ENCODE measurements around the gene CA12.

CA12 gene

GRCh38 chr15:63385911-63386531 lies 4.4 kb upstream of the CA12 start:
- peaks cover 28% of the 10 kb centered on the region for H3K4me1 ChIP-seq (ENCODE audit: insufficient read depth, poor library complexity, severe bottlenecking)
- no peak for TF ChIP-seq CTCF (IDR thresholded peaks at IDR 0.05; ENCODE audit: poor library complexity, severe bottlenecking)
- no peak overlapping the region for H3K4me3 ChIP-seq (ENCODE audit: severe bottlenecking)
- DNase-seq (ENCODE audit: low spot score), result peak; percentile 92
- H3K27me3 ChIP-seq (ENCODE audit: insufficient read depth, poor library complexity, severe bottlenecking), result no peaks in the 10 kb centered on the region
- peak overlapping the region; percentile 59 for H3K27ac ChIP-seq (ENCODE audit: poor library complexity, severe bottlenecking)
- peak; percentile 66 for ATAC-seq (ENCODE audit: low read depth)
- no peaks in the 10 kb centered on the region for H3K36me3 ChIP-seq (ENCODE audit: low read depth)
- H3K9me3 ChIP-seq (ENCODE audit: severe bottlenecking), result peaks cover 1% of the 10 kb centered on the region

GRCh38 chr15:63384906-63385305 lies 3.3 kb upstream of the CA12 start:
- Histone ChIP-seq H3K36me3 (ENCODE audit: low read depth) (no peaks in the 10 kb centered on the region), H3K27ac (ENCODE audit: poor library complexity, severe bottlenecking) (peak overlapping the region; percentile 59), H3K4me1 (ENCODE audit: insufficient read depth, poor library complexity, severe bottlenecking) (peaks cover 35% of the 10 kb centered on the region), H3K9me3 (ENCODE audit: severe bottlenecking) (peaks cover 1% of the 10 kb centered on the region), H3K27me3 (ENCODE audit: insufficient read depth, poor library complexity, severe bottlenecking) (no peaks in the 10 kb centered on the region), H3K4me3 (ENCODE audit: severe bottlenecking) (no peak overlapping the region)
- no peak for TF ChIP-seq CTCF (IDR thresholded peaks at IDR 0.05; ENCODE audit: poor library complexity, severe bottlenecking)
- ATAC-seq (ENCODE audit: low read depth) (no peak), DNase-seq (ENCODE audit: low spot score) (peak; percentile 11)

GRCh38 chr15:63382966-63383710 lies 1.5 kb upstream of the CA12 start:
- no peak for TF ChIP-seq CTCF (IDR thresholded peaks at IDR 0.05; ENCODE audit: poor library complexity, severe bottlenecking)
- Histone ChIP-seq H3K4me1 (ENCODE audit: insufficient read depth, poor library complexity, severe bottlenecking) (peaks cover 42% of the 10 kb centered on the region), H3K9me3 (ENCODE audit: severe bottlenecking) (peaks cover 1% of the 10 kb centered on the region), H3K27ac (ENCODE audit: poor library complexity, severe bottlenecking) (peak overlapping the region; percentile 9), H3K27me3 (ENCODE audit: insufficient read depth, poor library complexity, severe bottlenecking) (no peaks in the 10 kb centered on the region), H3K36me3 (ENCODE audit: low read depth) (no peaks in the 10 kb centered on the region), H3K4me3 (ENCODE audit: severe bottlenecking) (no peak overlapping the region)
- ATAC-seq (ENCODE audit: low read depth) (no peak), DNase-seq (ENCODE audit: low spot score) (peak; percentile 22)

DNA sequence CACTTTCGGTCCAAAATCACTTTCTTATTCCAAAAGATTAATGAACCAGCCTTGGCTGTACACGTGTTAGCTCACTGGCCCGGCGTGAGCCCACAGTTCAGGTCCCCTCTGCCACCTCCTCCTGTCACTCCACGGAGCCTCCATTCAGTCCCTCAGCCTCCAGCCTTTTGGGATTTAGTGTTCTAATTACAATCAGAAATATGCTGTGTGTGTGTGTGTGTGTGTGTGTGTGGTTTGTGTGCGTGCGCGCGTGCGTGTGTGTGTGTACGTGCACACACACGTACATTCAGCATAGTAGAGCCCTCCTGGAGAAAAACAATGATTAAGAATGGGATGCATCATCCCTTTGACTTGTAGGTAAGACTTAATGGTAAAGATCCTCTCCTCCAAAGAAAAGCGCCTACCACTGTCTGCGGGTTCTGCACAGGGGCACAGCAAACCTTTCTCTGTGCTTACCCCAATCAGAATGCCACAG lies 801 bp downstream of the CA12 start:
- peak; percentile 57 for DNase-seq (ENCODE audit: low spot score)
- Histone ChIP-seq H3K4me3 (ENCODE audit: severe bottlenecking) (peak overlapping the region; percentile 40), H3K27ac (ENCODE audit: poor library complexity, severe bottlenecking) (peak overlapping the region; percentile 63), H3K27me3 (ENCODE audit: insufficient read depth, poor library complexity, severe bottlenecking) (no peaks in the 10 kb centered on the region), H3K4me1 (ENCODE audit: insufficient read depth, poor library complexity, severe bottlenecking) (peaks cover 40% of the 10 kb centered on the region), H3K9me3 (ENCODE audit: severe bottlenecking) (peaks cover 1% of the 10 kb centered on the region), H3K36me3 (ENCODE audit: low read depth) (no peaks in the 10 kb centered on the region)
- TF ChIP-seq CTCF (IDR thresholded peaks at IDR 0.05; ENCODE audit: poor library complexity, severe bottlenecking), result peak; percentile 30
- ATAC-seq (ENCODE audit: low read depth), result peak; percentile 37
